OCI-LY1 (cell line): ENCODE data around the gene CREB3L1.

Experiments used
- CTCF ChIP-seq: fragments of 200-600 bp; sonication (generic), shearing (Covaris generic); IDR thresholded peaks from 2 replicates; pipeline ENCODE4 v1.5.1; 2017; ENCODE audit warnings: mild to moderate bottlenecking, antibody characterized with exemption, low read length, moderate library complexity, mixed read lengths
- EZH2 ChIP-seq: fragments of 200-600 bp; sonication (generic), shearing (Covaris generic); IDR thresholded peaks from 2 replicates; pipeline ENCODE4 v1.8.0; 2017; ENCODE audit warnings: borderline replicate concordance, mixed run types, mild to moderate bottlenecking, antibody characterized with exemption, low read length, moderate library complexity, mixed read lengths

GRCh38 chr11:46351606-46352005 is 74.1 kb downstream of the CREB3L1 start:
- TF ChIP-seq CTCF (no peak), EZH2 (no peak)
